HepG2 (cell line): ENCODE measurements around the gene DBNDD1. TPM values are rescaled to one million over a fixed set of nuclear protein-coding genes. Genes with fewer than 3 reads are reported as not detected.

Source experiments
- ARID3A ChIP-seq: IDR thresholded peaks from 2 replicates; pipeline ENCODE4 v1.6.1; 2012; ENCODE audit warnings: low read depth, low read length, improper control_type of control experiment
- ATF5 ChIP-seq: sonication (generic); formaldehyde crosslinking; IDR thresholded peaks from 2 replicates; pipeline ENCODE4 v1.4.0; 2020; ENCODE audit warnings: mild to moderate bottlenecking, low read depth, missing genetic modification reagents
- GPN1 ChIP-seq: sonication (generic); formaldehyde crosslinking; IDR thresholded peaks from 2 replicates; pipeline ENCODE4 v1.5.1; 2020; ENCODE audit warnings: missing genetic modification reagents, borderline replicate concordance
- HOXA5 ChIP-seq: sonication (generic); formaldehyde crosslinking; IDR thresholded peaks from 2 replicates; pipeline ENCODE4 v1.4.0; 2020; ENCODE audit warnings: missing genetic modification reagents
- IRF1 ChIP-seq: sonication (generic); formaldehyde crosslinking; IDR thresholded peaks from 2 replicates; pipeline ENCODE4 v1.4.0; 2020; ENCODE audit warnings: low read depth, mild to moderate bottlenecking, missing genetic modification reagents
- KLF13 ChIP-seq: sonication (generic); formaldehyde crosslinking; IDR thresholded peaks from 2 replicates; pipeline ENCODE4 v1.4.0; 2020; ENCODE audit warnings: mild to moderate bottlenecking, missing genetic modification reagents
- MTA3 ChIP-seq: sonication (generic); formaldehyde crosslinking; IDR thresholded peaks from 2 replicates; pipeline ENCODE4 v1.4.0; 2020; ENCODE audit warnings: missing genetic modification reagents
- MYPOP ChIP-seq: sonication (generic); formaldehyde crosslinking; IDR thresholded peaks from 2 replicates; pipeline ENCODE4 v1.8.1; 2023; ENCODE audit warnings: mild to moderate bottlenecking, moderate library complexity, missing genetic modification reagents
- NAIF1 ChIP-seq: sonication (generic); formaldehyde crosslinking; IDR thresholded peaks from 2 replicates; pipeline ENCODE4 v1.5.0; 2020; ENCODE audit warnings: mild to moderate bottlenecking, missing genetic modification reagents, borderline replicate concordance
- NFYC ChIP-seq: IDR thresholded peaks from 2 replicates; pipeline ENCODE4 v1.6.1; 2016; ENCODE audit warnings: missing genetic modification reagents, missing compliant biosample characterization
- PAF1 ChIP-seq: IDR thresholded peaks from 2 replicates; pipeline ENCODE4 v1.6.1; 2016; ENCODE audit warnings: missing genetic modification reagents, missing compliant biosample characterization
- REL ChIP-seq: sonication (generic); formaldehyde crosslinking; conservative IDR thresholded peaks from 2 replicates; pipeline ENCODE4 v1.8.0; 2022; ENCODE audit warnings: mild to moderate bottlenecking, missing genetic modification reagents, moderate library complexity
- REST ChIP-seq, 2 experiments: IDR thresholded peaks; 2 replicates each; pipeline ENCODE4 v1.6.1; 2011 to 2012; ENCODE audit warnings: low read length in 2 of 2, borderline replicate concordance in 1 of 2, low read depth in 1 of 2, mild to moderate bottlenecking in 1 of 2, moderate library complexity in 1 of 2
- SIN3B ChIP-seq: fragments of 150-350 bp; IDR thresholded peaks from 2 replicates; pipeline ENCODE4 v1.6.1; 2014; ENCODE audit warnings: low read length
- SNAI1 ChIP-seq: sonication (generic); formaldehyde crosslinking; IDR thresholded peaks from 2 replicates; pipeline ENCODE4 v1.5.0; 2020; ENCODE audit warnings: mild to moderate bottlenecking, missing genetic modification reagents, borderline replicate concordance
- SRF ChIP-seq: IDR thresholded peaks from 2 replicates; pipeline ENCODE4 v1.6.1; 2011; ENCODE audit warnings: mild to moderate bottlenecking, low read depth, low read length, moderate library complexity
- TBL1XR1 ChIP-seq: fragments of 150-350 bp; IDR thresholded peaks from 2 replicates; pipeline ENCODE4 v1.6.1; 2014; ENCODE audit warnings: borderline replicate concordance, low read length; ENCODE audit not compliant: partially characterized antibody
- ZBTB25 ChIP-seq: IDR thresholded peaks from 2 replicates; pipeline ENCODE4 v1.6.1; 2018; ENCODE audit warnings: missing genetic modification reagents
- ZBTB46 ChIP-seq: sonication (generic); formaldehyde crosslinking; IDR thresholded peaks from 2 replicates; pipeline ENCODE4 v1.4.0; 2020; ENCODE audit warnings: mild to moderate bottlenecking, missing genetic modification reagents, borderline replicate concordance
- polyA plus RNA-seq, 8 experiments: library from polyadenylated mRNA; depleted of rRNA in 3 of 8; stranded (reverse) in 7 of 8; unstranded in 1 of 8; fragments of >200 nt; fragmentation: Illumina TruSeq in 4 of 8; extraction: Trizol in 4 of 8; gene quantifications; 2 replicates each; pipeline versions ENCODE4 v1.2.1 to v1.2.3, GENCODE V29; 2011 to 2016; ENCODE audit warnings: low read depth in 4 of 8, missing spikeins in 1 of 8, mixed read lengths in 1 of 8; ENCODE audit not compliant: insufficient read depth in 1 of 8
- total RNA-seq, 5 experiments: library from RNA; depleted of rRNA; stranded (reverse); fragments of >200 nt; fragmentation: Illumina TruSeq; extraction: Trizol; gene quantifications; 2 replicates each; pipeline ENCODE4 v1.2.3, GENCODE V29; 2016; ENCODE audit warnings: low read depth in 1 of 5

The DBNDD1 gene
- total and polyA plus RNA-seq, 2 of the 13 experiments (the other 11 are each of a cell fraction or from before 2014, with no cell fraction given), result 17.0 to 40.4 TPM

GRCh38 chr16:90020838-90021382, 1.7 kb upstream of the DBNDD1 start (continued):
- TF ChIP-seq IRF1 (CRISPR knock-in tag), result no peak
- TF ChIP-seq NFYC, result no peak
- TF ChIP-seq REL (CRISPR knock-in tag), result no peak
- TF ChIP-seq ARID3A, result no peak
- no peak for TF ChIP-seq SRF
- no peak for TF ChIP-seq NAIF1
- no peak for TF ChIP-seq ZBTB25 (CRISPR knock-in tag)
- no peak for TF ChIP-seq ZBTB46 (CRISPR knock-in tag)
- TF ChIP-seq MTA3 (CRISPR knock-in tag), result no peak
- TF ChIP-seq SIN3B, result no peak
- no peak for TF ChIP-seq HOXA5 (CRISPR knock-in tag)
- no peak for TF ChIP-seq GPN1 (CRISPR knock-in tag)
- TF ChIP-seq ATF5, result no peak
- no peak for TF ChIP-seq KLF13 (CRISPR knock-in tag)
- TF ChIP-seq TBL1XR1, result no peak
- no peak for TF ChIP-seq PAF1 (CRISPR knock-in tag)
- no peak for TF ChIP-seq SNAI1 (CRISPR knock-in tag)
- no peak for TF ChIP-seq REST (IDR thresholded peaks at IDR 0.05; ENCODE audit: borderline replicate concordance in 1 of 2, low read depth in 1 of 2, low read length in 2 of 2)
- TF ChIP-seq MYPOP (CRISPR knock-in tag), result no peak
